Hematopoietic multipotent progenitor cell treated with erythropoietin and hydrocortisone succinate and interleukin-3 and kit ligand, for 8 days (in vitro differentiated cells): ENCODE data around the gene PRR15.
"Not testable (repeated sequence)": the region's sequence is repeated elsewhere in the genome, so short reads cannot be mapped to it uniquely, and the experiment has no call there.

Experiments used
- DNase-seq: peaks from one replicate; pipeline ENCODE4 v3.0.0-alpha.2; 2015

PRR15 gene

GRCh38 chr7:29563590-29564495 lies at the start of gene PRR15:
Gene PRR15 (plus strand): TSS chr7:29563835. CDS start chr7:29566330, 2,495 bp downstream.
- DNase-seq, result peak; percentile 47

GRCh38 chr7:29516491-29516890 lies 47.1 kb upstream of the PRR15 start:
- no peak for DNase-seq

- DNase-seq, result no peak
Measured at GRCh38 chr7:29518616-29519015, 45.0 kb upstream of the PRR15 start.

- no peak for DNase-seq
Measured at GRCh38 chr7:29523728-29524127, 39.9 kb upstream of the PRR15 start.

GRCh38 chr7:29527505-29528108 lies 36.0 kb upstream of the PRR15 start:
- no peak for DNase-seq

GRCh38 chr7:29528526-29528925 lies 35.1 kb upstream of the PRR15 start:
- DNase-seq, result not testable (repeated sequence)

GRCh38 chr7:29538389-29538788 lies 25.2 kb upstream of the PRR15 start:
- DNase-seq, result no peak

GRCh38 chr7:29539471-29539870 lies 24.2 kb upstream of the PRR15 start:
- no peak for DNase-seq

- DNase-seq, result no peak
Measured at GRCh38 chr7:29547421-29547820, 16.2 kb upstream of the PRR15 start.

- DNase-seq, result no peak
Measured at GRCh38 chr7:29548823-29549222, 14.8 kb upstream of the PRR15 start.

GRCh38 chr7:29552392-29552791 lies 11.2 kb upstream of the PRR15 start:
- no peak for DNase-seq

- no peak for DNase-seq
Measured at GRCh38 chr7:29555061-29555460, 8.6 kb upstream of the PRR15 start.

GRCh38 chr7:29556405-29557195 lies 7.0 kb upstream of the PRR15 start:
- DNase-seq, result peak; percentile 56

- peak; percentile 63 for DNase-seq
Measured at GRCh38 chr7:29557954-29558353, 5.7 kb upstream of the PRR15 start.

- no peak for DNase-seq
Measured at GRCh38 chr7:29561271-29561670, 2.4 kb upstream of the PRR15 start.

GRCh38 chr7:29562307-29562706 lies 1.3 kb upstream of the PRR15 start:
- no peak for DNase-seq

GRCh38 chr7:29564496-29565223 lies 1.0 kb downstream of the PRR15 start:
- DNase-seq, result peak; percentile 75

- DNase-seq, result peak; percentile 48
Measured at GRCh38 chr7:29565224-29565630, 1.6 kb downstream of the PRR15 start.

GRCh38 chr7:29565634-29565981 lies 2.0 kb downstream of the PRR15 start:
- no peak for DNase-seq

GRCh38 chr7:29565982-29566746 lies 2.5 kb downstream of the PRR15 start:
- peak; percentile 39 for DNase-seq

GRCh38 chr7:29567174-29567573 lies 3.5 kb downstream of the PRR15 start:
- DNase-seq, result no peak

- no peak for DNase-seq
Measured at GRCh38 chr7:29569648-29570047, 6.0 kb downstream of the PRR15 start.
